HEK293 (cell line): Measurements from ENCODE around the gene MTARC1.

Experiments
- CTCF ChIA-PET: fragments of 350-600 bp; formaldehyde crosslinking; extraction: SDS; loops from one replicate; lab custom pipeline; 2021; ENCODE audit warnings: antibody characterized with exemption; lab: Yijun Ruan, JAX
- POLR2A ChIA-PET: fragments of 300-600 bp; formaldehyde crosslinking; extraction: SDS; loops from one replicate; lab custom pipeline; 2020; ENCODE audit warnings: antibody characterized with exemption, inconsistent platforms; lab: Yijun Ruan, JAX
- H3K27ac ChIP-seq: fragments of 200-500 bp; sonication (Bioruptor generic); 2 replicates; pipeline ENCODE4 v1.5.1; 2014; ENCODE audit warnings: low read depth, low read length, control low read depth, inconsistent platforms; ENCODE audit errors: extremely low read depth
- H3K36me3 ChIP-seq, 2 experiments: fragments of 200-500 bp in 1 of 2; sonication (Bioruptor generic) in 1 of 2; 1 replicate in 1 of 2; 2 replicates in 1 of 2; pipeline ENCODE4 v1.5.1; 2014 to 2017; ENCODE audit warnings: inconsistent platforms in 2 of 2, low read length in 2 of 2; ENCODE audit not compliant: control insufficient read depth in 2 of 2, insufficient read depth in 1 of 2
- H3K4me1 ChIP-seq: fragments of 200-500 bp; sonication (Bioruptor generic); 2 replicates; pipeline ENCODE4 v1.5.1; 2014; ENCODE audit warnings: mild to moderate bottlenecking, low read length, inconsistent platforms; ENCODE audit not compliant: control insufficient read depth, insufficient read depth
- H3K4me3 ChIP-seq: 2 replicates; pipeline ENCODE4 v1.5.1; 2011; ENCODE audit warnings: low read depth, mild to moderate bottlenecking, control low read depth, low read length, moderate library complexity
- H3K9me3 ChIP-seq: fragments of 200-500 bp; sonication (Bioruptor generic); 2 replicates; pipeline ENCODE4 v1.5.1; 2014; ENCODE audit warnings: low read depth, low read length, inconsistent platforms; ENCODE audit not compliant: control insufficient read depth, insufficient read depth
- TRIM28 ChIP-seq: IDR thresholded peaks from 2 replicates; pipeline ENCODE4 v1.6.1; 2011; ENCODE audit warnings: low read length, control low read depth, borderline replicate concordance
- ZBTB17 ChIP-seq: fragments of 450-650 bp; formaldehyde crosslinking; IDR thresholded peaks from 2 replicates; pipeline ENCODE4 v1.5.1; 2016; ENCODE audit warnings: missing biosample characterization, missing genetic modification characterization
- ZFHX2 ChIP-seq: fragments of 450-650 bp; formaldehyde crosslinking; conservative IDR thresholded peaks from 2 replicates; pipeline ENCODE4 v1.5.1; 2016; ENCODE audit warnings: missing biosample characterization, missing genetic modification characterization
- ZFP3 ChIP-seq: fragments of 450-650 bp; formaldehyde crosslinking; IDR thresholded peaks from 2 replicates; pipeline ENCODE4 v1.5.1; 2016; ENCODE audit warnings: low read depth, missing biosample characterization, missing genetic modification characterization
- ZNF132 ChIP-seq: fragments of 450-650 bp; formaldehyde crosslinking; IDR thresholded peaks from 2 replicates; pipeline ENCODE4 v1.5.1; 2017; ENCODE audit warnings: missing biosample characterization, missing genetic modification characterization, borderline replicate concordance
- ZNF133 ChIP-seq: fragments of 450-650 bp; formaldehyde crosslinking; IDR thresholded peaks from 2 replicates; pipeline ENCODE4 v1.5.1; 2016; ENCODE audit warnings: missing biosample characterization, missing genetic modification characterization
- ZNF155 ChIP-seq: fragments of 450-650 bp; formaldehyde crosslinking; IDR thresholded peaks from 2 replicates; pipeline ENCODE4 v1.5.1; 2016; ENCODE audit warnings: missing biosample characterization, missing genetic modification characterization
- ZNF184 ChIP-seq: fragments of 450-650 bp; IDR thresholded peaks from 2 replicates; pipeline ENCODE4 v1.5.1; 2018; ENCODE audit warnings: missing biosample characterization, mild to moderate bottlenecking, missing genetic modification characterization
- ZNF223 ChIP-seq: fragments of 450-650 bp; formaldehyde crosslinking; IDR thresholded peaks from 2 replicates; pipeline ENCODE4 v1.5.1; 2016; ENCODE audit warnings: missing biosample characterization, missing genetic modification characterization
- ZNF416 ChIP-seq: fragments of 450-650 bp; formaldehyde crosslinking; IDR thresholded peaks from 2 replicates; pipeline ENCODE4 v1.5.1; 2016; ENCODE audit warnings: missing biosample characterization, missing genetic modification characterization
- ZNF48 ChIP-seq: fragments of 450-650 bp; formaldehyde crosslinking; IDR thresholded peaks from 2 replicates; pipeline ENCODE4 v1.5.1; 2016; ENCODE audit warnings: missing biosample characterization, missing genetic modification characterization
- ZNF521 ChIP-seq: fragments of 450-650 bp; formaldehyde crosslinking; IDR thresholded peaks from 2 replicates; pipeline ENCODE4 v1.5.1; 2017; ENCODE audit warnings: missing biosample characterization, mild to moderate bottlenecking, missing genetic modification characterization
- ZNF610 ChIP-seq: fragments of 450-650 bp; formaldehyde crosslinking; IDR thresholded peaks from 2 replicates; pipeline ENCODE4 v1.5.1; 2016; ENCODE audit warnings: missing biosample characterization, missing genetic modification characterization, borderline replicate concordance
- ZNF629 ChIP-seq: fragments of 450-650 bp; formaldehyde crosslinking; IDR thresholded peaks from 2 replicates; pipeline ENCODE4 v1.5.1; 2017; ENCODE audit warnings: missing biosample characterization, missing genetic modification characterization
- ZSCAN4 ChIP-seq: fragments of 450-650 bp; formaldehyde crosslinking; IDR thresholded peaks from 2 replicates; pipeline ENCODE4 v1.5.1; 2017; ENCODE audit warnings: missing biosample characterization, missing genetic modification characterization
- TF ChIP-seq, protein P1 (sequence below): fragments of 450-650 bp; formaldehyde crosslinking; IDR thresholded peaks from 2 replicates; pipeline ENCODE4 v1.5.1; 2016; ENCODE audit warnings: missing biosample characterization, missing genetic modification characterization
- TF ChIP-seq, protein P2 (sequence below): fragments of 450-650 bp; formaldehyde crosslinking; IDR thresholded peaks from 2 replicates; pipeline ENCODE4 v1.5.1; 2016; ENCODE audit warnings: missing biosample characterization, missing genetic modification characterization
- TF ChIP-seq, protein P3 (sequence below): fragments of 450-650 bp; formaldehyde crosslinking; IDR thresholded peaks from 2 replicates; pipeline ENCODE4 v1.5.1; 2016; ENCODE audit warnings: missing biosample characterization, missing genetic modification characterization

Gene MTARC1

GRCh38 chr1:220776720-220777326 lies 9.9 kb upstream of the MTARC1 start (continued):
- TF ChIP-seq, protein P1, sequence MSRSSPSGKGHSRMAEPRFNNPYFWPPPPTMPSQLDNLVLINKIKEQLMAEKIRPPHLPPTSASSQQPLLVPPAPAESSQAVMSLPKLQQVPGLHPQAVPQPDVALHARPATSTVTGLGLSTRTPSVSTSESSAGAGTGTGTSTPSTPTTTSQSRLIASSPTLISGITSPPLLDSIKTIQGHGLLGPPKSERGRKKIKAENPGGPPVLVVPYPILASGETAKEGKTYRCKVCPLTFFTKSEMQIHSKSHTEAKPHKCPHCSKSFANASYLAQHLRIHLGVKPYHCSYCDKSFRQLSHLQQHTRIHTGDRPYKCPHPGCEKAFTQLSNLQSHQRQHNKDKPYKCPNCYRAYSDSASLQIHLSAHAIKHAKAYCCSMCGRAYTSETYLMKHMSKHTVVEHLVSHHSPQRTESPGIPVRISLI (tag by site-specific recombination): no peak
- TF ChIP-seq ZNF155 (tag by site-specific recombination) (no peak), ZNF521 (no peak)
- TF ChIP-seq, protein P2, sequence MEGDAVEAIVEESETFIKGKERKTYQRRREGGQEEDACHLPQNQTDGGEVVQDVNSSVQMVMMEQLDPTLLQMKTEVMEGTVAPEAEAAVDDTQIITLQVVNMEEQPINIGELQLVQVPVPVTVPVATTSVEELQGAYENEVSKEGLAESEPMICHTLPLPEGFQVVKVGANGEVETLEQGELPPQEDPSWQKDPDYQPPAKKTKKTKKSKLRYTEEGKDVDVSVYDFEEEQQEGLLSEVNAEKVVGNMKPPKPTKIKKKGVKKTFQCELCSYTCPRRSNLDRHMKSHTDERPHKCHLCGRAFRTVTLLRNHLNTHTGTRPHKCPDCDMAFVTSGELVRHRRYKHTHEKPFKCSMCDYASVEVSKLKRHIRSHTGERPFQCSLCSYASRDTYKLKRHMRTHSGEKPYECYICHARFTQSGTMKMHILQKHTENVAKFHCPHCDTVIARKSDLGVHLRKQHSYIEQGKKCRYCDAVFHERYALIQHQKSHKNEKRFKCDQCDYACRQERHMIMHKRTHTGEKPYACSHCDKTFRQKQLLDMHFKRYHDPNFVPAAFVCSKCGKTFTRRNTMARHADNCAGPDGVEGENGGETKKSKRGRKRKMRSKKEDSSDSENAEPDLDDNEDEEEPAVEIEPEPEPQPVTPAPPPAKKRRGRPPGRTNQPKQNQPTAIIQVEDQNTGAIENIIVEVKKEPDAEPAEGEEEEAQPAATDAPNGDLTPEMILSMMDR (tag by site-specific recombination): peak; percentile 70

GRCh38 chr1:220783453-220783852 lies 3.3 kb upstream of the MTARC1 start:
- Histone ChIP-seq H3K4me1 (peaks cover 3% of the 10 kb centered on the region), H3K27ac (no peak overlapping the region), H3K4me3 (no peak overlapping the region), H3K36me3 (peaks cover 4 to 41% of the 10 kb centered on the region in 2 experiments), H3K9me3 (no peaks in the 10 kb centered on the region)
- ChIA-PET POLR2A (no interaction called here), CTCF (interaction anchor here (0.5 to 1.1 kb wide), 3 partner anchors 50 to 565 kb away, joined by 3 read pairs; no protein-coding TSS in a partner anchor)
- TF ChIP-seq ZNF132 (tag by site-specific recombination) (no peak), ZNF184 (no peak), ZBTB17 (tag by site-specific recombination) (peak; percentile 31; the same call in 1 of the 2 replicates)

GRCh38 chr1:220784751-220785150 lies 2.0 kb upstream of the MTARC1 start:
- ChIA-PET POLR2A (interaction anchor here (0.8 kb wide), 1 partner anchor 37 kb away, joined by 3 read pairs; the partner anchor contains the start of gene MTARC2), CTCF (interaction anchor here (3.0 kb wide), 1 partner anchor 9 kb away, joined by 28 read pairs; no protein-coding TSS in a partner anchor)
- no peaks in the 10 kb centered on the region for H3K9me3 ChIP-seq
- peaks cover 3% of the 10 kb centered on the region for H3K4me1 ChIP-seq
- TF ChIP-seq ZFHX2 (tag by site-specific recombination): no peak
- TF ChIP-seq, protein P3, sequence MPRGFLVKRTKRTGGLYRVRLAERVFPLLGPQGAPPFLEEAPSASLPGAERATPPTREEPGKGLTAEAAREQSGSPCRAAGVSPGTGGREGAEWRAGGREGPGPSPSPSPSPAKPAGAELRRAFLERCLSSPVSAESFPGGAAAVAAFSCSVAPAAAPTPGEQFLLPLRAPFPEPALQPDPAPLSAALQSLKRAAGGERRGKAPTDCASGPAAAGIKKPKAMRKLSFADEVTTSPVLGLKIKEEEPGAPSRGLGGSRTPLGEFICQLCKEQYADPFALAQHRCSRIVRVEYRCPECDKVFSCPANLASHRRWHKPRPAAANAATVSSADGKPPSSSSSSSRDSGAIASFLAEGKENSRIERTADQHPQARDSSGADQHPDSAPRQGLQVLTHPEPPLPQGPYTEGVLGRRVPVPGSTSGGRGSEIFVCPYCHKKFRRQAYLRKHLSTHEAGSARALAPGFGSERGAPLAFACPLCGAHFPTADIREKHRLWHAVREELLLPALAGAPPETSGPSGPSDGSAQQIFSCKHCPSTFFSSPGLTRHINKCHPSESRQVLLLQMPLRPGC (tag by site-specific recombination): no peak
- TF ChIP-seq ZNF133: no peak
- TF ChIP-seq ZNF629 (tag by site-specific recombination): no peak
- no peak for TF ChIP-seq ZSCAN4 (tag by site-specific recombination)
- TF ChIP-seq TRIM28: no peak
- no peak for TF ChIP-seq ZNF48 (tag by site-specific recombination)
- no peak for TF ChIP-seq ZFP3 (tag by site-specific recombination)
- TF ChIP-seq, protein P2 (tag by site-specific recombination): no peak
- no peak for TF ChIP-seq ZNF416
- TF ChIP-seq ZNF610 (tag by site-specific recombination): no peak
- TF ChIP-seq ZNF223: no peak
- H3K27ac ChIP-seq: no peak overlapping the region
- H3K4me3 ChIP-seq: no peak overlapping the region
- peaks cover 4 to 33% of the 10 kb centered on the region in 2 experiments for H3K36me3 ChIP-seq
